ENCODE results near the gene SRGAP2C.
"Not testable (repeated sequence)": the region's sequence is repeated elsewhere in the genome, so short reads cannot be mapped to it uniquely, and the experiment has no call there.

DNA sequence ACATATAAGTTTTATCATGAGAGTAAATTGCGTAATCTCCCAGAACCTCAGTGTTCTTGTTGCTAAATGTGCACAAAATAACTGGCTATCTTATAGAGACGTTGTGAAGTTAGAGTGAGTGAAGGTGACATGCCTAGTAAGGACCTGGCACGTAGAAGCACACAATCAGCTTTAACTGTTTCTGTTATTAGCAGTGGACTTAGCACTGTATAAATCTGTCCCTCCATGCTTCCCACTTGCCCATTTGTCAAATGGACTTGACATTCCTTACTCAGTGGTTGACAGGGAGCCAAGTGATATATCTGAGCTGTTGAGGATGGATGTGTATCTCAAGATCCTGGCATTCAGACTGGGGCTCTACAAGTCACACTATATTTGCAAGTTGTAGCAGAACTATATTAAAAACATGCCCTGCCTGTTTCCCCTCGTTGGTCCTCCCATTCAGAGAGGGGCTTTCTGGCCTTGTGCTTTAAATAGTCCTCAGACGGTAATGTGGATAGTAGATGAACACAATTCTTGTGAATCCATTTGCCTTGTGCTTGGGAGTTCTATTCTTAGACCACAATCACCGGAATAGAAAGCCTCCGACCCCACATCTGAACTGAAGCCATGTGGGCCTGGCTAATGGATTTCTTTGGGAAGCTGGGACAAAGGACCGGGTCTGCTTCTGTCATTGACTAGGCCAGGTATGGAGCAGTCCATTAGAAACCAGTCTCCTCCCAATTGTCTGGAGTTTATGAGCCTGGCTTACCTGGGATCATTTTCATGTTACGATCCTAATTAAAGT is 43.0 kb downstream of the SRGAP2C start:
- TF ChIP-seq, protein P1, sequence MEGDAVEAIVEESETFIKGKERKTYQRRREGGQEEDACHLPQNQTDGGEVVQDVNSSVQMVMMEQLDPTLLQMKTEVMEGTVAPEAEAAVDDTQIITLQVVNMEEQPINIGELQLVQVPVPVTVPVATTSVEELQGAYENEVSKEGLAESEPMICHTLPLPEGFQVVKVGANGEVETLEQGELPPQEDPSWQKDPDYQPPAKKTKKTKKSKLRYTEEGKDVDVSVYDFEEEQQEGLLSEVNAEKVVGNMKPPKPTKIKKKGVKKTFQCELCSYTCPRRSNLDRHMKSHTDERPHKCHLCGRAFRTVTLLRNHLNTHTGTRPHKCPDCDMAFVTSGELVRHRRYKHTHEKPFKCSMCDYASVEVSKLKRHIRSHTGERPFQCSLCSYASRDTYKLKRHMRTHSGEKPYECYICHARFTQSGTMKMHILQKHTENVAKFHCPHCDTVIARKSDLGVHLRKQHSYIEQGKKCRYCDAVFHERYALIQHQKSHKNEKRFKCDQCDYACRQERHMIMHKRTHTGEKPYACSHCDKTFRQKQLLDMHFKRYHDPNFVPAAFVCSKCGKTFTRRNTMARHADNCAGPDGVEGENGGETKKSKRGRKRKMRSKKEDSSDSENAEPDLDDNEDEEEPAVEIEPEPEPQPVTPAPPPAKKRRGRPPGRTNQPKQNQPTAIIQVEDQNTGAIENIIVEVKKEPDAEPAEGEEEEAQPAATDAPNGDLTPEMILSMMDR (IDR thresholded peaks at IDR 0.05; ENCODE audit: insufficient read depth, low read length, poor library complexity, severe bottlenecking), result not testable (repeated sequence)
- not testable (repeated sequence) for TF ChIP-seq EZH2phosphoT487 (conservative IDR thresholded peaks at IDR 0.05; ENCODE audit: low read length)

Measured in SU-DHL-6 (cell line).